Activated CD8-positive, alpha-beta T cell treated with anti-CD3 and anti-CD28 coated beads, Interleukin-2, amount 10 ng/mL, durations not matched to agents 7 days and 5 days (primary cell): ENCODE measurements around the gene NCMAP. TPM values are rescaled to one million over a fixed set of nuclear protein-coding genes. Genes with fewer than 3 reads are reported as not detected.

Experiments
- ATAC-seq: fragments of 150-1000 bp; cut with Tn5 transposase; one replicate; pipeline ENCODE4 v1.10.0; 2021; ENCODE audit warnings: moderate library complexity
- CTCF ChIA-PET: fragments of 350-600 bp; sonication (Branson Sonifier 250); formaldehyde crosslinking; loops from one replicate; lab custom pipeline; 2021; ENCODE audit warnings: antibody characterized with exemption; lab: Charles Lee
- POLR2A ChIA-PET: fragments of 350-600 bp; sonication (Branson Sonifier 250); formaldehyde crosslinking; loops from one replicate; lab custom pipeline; 2021; ENCODE audit warnings: antibody characterized with exemption; lab: Charles Lee
- DNase-seq: peaks from one replicate; pipeline ENCODE4 v3.0.0-alpha.2; 2020
- H3K27ac Mint-ChIP-seq: one replicate; pipeline ENCODE4 v1.8.0; 2021; ENCODE audit warnings: mild to moderate bottlenecking, mixed read lengths
- H3K27me3 Mint-ChIP-seq: one replicate; pipeline ENCODE4 v1.8.0; 2021; ENCODE audit warnings: low read depth, mixed read lengths
- H3K36me3 Mint-ChIP-seq: one replicate; pipeline ENCODE4 v1.8.0; 2021; ENCODE audit warnings: low read depth, mixed read lengths
- H3K4me1 Mint-ChIP-seq: one replicate; pipeline ENCODE4 v1.8.0; 2021; ENCODE audit warnings: low read depth, mixed read lengths
- H3K4me3 Mint-ChIP-seq: one replicate; pipeline ENCODE4 v1.8.0; 2021; ENCODE audit warnings: mild to moderate bottlenecking, mixed read lengths
- H3K9me3 Mint-ChIP-seq: one replicate; pipeline ENCODE4 v1.8.0; 2022; ENCODE audit warnings: mixed read lengths; ENCODE audit not compliant: insufficient read depth
- total RNA-seq, 2 experiments: library from RNA; stranded (reverse); gene quantifications; one replicate each; pipeline ENCODE4 v1.2.3, GENCODE V29; 2021

Gene NCMAP
- total RNA-seq, 2 experiments from 2014 or later: 0.05 TPM; not detected in 1

GRCh38 chr1:24557220-24557619 is 1.3 kb downstream of the NCMAP start:
- ChIA-PET POLR2A (no interaction called here), CTCF (interaction anchor here (1.2 to 1.8 kb wide), 3 partner anchors 30 to 142 kb away, joined by 3 to 17 read pairs (median 6); partner anchors contain the start of gene NIPAL3)
- Mint-ChIP-seq H3K4me1 (peaks cover 15% of the 10 kb centered on the region), H3K27me3 (peaks cover 41% of the 10 kb centered on the region), H3K36me3 (no peaks in the 10 kb centered on the region), H3K4me3 (no peak overlapping the region), H3K9me3 (no peaks in the 10 kb centered on the region), H3K27ac (no peak overlapping the region)
- ATAC-seq: no peak
- DNase-seq: no peak

- Mint-ChIP-seq H3K36me3 (no peaks in the 10 kb centered on the region), H3K9me3 (no peaks in the 10 kb centered on the region), H3K4me1 (peaks cover 15% of the 10 kb centered on the region), H3K27ac (no peak overlapping the region), H3K4me3 (no peak overlapping the region), H3K27me3 (peaks cover 42% of the 10 kb centered on the region)
- DNase-seq (no peak), ATAC-seq (peak; percentile 43)
- CTCF ChIA-PET: interaction anchor here (0.8 to 1.8 kb wide), 8 partner anchors 9 to 142 kb away, joined by 3 to 17 read pairs (median 4); partner anchors contain the start of gene NIPAL3
- POLR2A ChIA-PET: interaction anchor here (0.8 kb wide), 1 partner anchor 22 kb away, joined by 4 read pairs; no protein-coding TSS in a partner anchor
Measured at GRCh38 chr1:24557711-24558131, 1.8 kb downstream of the NCMAP start.

GRCh38 chr1:24558455-24558854 is 2.6 kb downstream of the NCMAP start:
- Mint-ChIP-seq H3K36me3 (no peaks in the 10 kb centered on the region), H3K27ac (no peak overlapping the region), H3K4me3 (no peak overlapping the region), H3K4me1 (peaks cover 15% of the 10 kb centered on the region), H3K27me3 (peaks cover 43% of the 10 kb centered on the region), H3K9me3 (no peaks in the 10 kb centered on the region)
- CTCF ChIA-PET: interaction anchor here (0.8 to 1.8 kb wide), 7 partner anchors 10 to 143 kb away, joined by 3 to 17 read pairs (median 4); partner anchors contain the start of gene NIPAL3
- ATAC-seq: no peak
- DNase-seq: no peak
- POLR2A ChIA-PET: interaction anchor here (0.8 kb wide), 1 partner anchor 23 kb away, joined by 4 read pairs; no protein-coding TSS in a partner anchor

- H3K4me1 Mint-ChIP-seq: peaks cover 15% of the 10 kb centered on the region
- no peaks in the 10 kb centered on the region for H3K9me3 Mint-ChIP-seq
- no peak overlapping the region for H3K4me3 Mint-ChIP-seq
- no peak overlapping the region for H3K27ac Mint-ChIP-seq
- DNase-seq: no peak
- CTCF ChIA-PET: no interaction called here
- ATAC-seq: no peak
- no peaks in the 10 kb centered on the region for H3K36me3 Mint-ChIP-seq
- H3K27me3 Mint-ChIP-seq: peaks cover 39% of the 10 kb centered on the region
- POLR2A ChIA-PET: interaction anchor here (0.8 kb wide), 1 partner anchor 24 kb away, joined by 4 read pairs; no protein-coding TSS in a partner anchor
Measured at GRCh38 chr1:24558902-24559791, 3.3 kb downstream of the NCMAP start.

GRCh38 chr1:24560361-24560760 is 4.5 kb downstream of the NCMAP start:
- ATAC-seq (no peak), DNase-seq (no peak)
- no peaks in the 10 kb centered on the region for H3K9me3 Mint-ChIP-seq
- H3K27ac Mint-ChIP-seq: no peak overlapping the region
- ChIA-PET CTCF (no interaction called here), POLR2A (no interaction called here)
- H3K36me3 Mint-ChIP-seq: no peaks in the 10 kb centered on the region
- H3K27me3 Mint-ChIP-seq: peaks cover 34% of the 10 kb centered on the region
- peaks cover 14% of the 10 kb centered on the region for H3K4me1 Mint-ChIP-seq
- H3K4me3 Mint-ChIP-seq: no peak overlapping the region

- ChIA-PET CTCF (interaction anchor here (0.7 to 3.7 kb wide), 3 partner anchors 21 to 412 kb away, joined by 3 to 17 read pairs (median 7); no protein-coding TSS in a partner anchor), POLR2A (no interaction called here)
- H3K4me1 Mint-ChIP-seq: peaks cover 10% of the 10 kb centered on the region
- H3K27ac Mint-ChIP-seq: no peak overlapping the region
- ATAC-seq (no peak), DNase-seq (no peak)
- no peaks in the 10 kb centered on the region for H3K36me3 Mint-ChIP-seq
- H3K9me3 Mint-ChIP-seq: no peaks in the 10 kb centered on the region
- H3K27me3 Mint-ChIP-seq: peaks cover 21% of the 10 kb centered on the region
- H3K4me3 Mint-ChIP-seq: no peak overlapping the region
Measured at GRCh38 chr1:24562625-24563024, 6.7 kb downstream of the NCMAP start.

- Mint-ChIP-seq H3K27ac (no peak overlapping the region), H3K27me3 (peaks cover 18% of the 10 kb centered on the region), H3K4me3 (no peak overlapping the region), H3K4me1 (peaks cover 6% of the 10 kb centered on the region), H3K36me3 (no peaks in the 10 kb centered on the region), H3K9me3 (no peaks in the 10 kb centered on the region)
- no peak for ATAC-seq
- ChIA-PET CTCF (interaction anchor here (0.7 to 3.7 kb wide), 3 partner anchors 23 to 26 kb away, joined by 3 to 17 read pairs (median 3); no protein-coding TSS in a partner anchor), POLR2A (no interaction called here)
- no peak for DNase-seq
Measured at GRCh38 chr1:24564695-24565094, 8.8 kb downstream of the NCMAP start.

- DNase-seq: no peak
- H3K36me3 Mint-ChIP-seq: no peaks in the 10 kb centered on the region
- H3K4me3 Mint-ChIP-seq: no peak overlapping the region
- H3K27ac Mint-ChIP-seq: no peak overlapping the region
- ATAC-seq: no peak
- peaks cover 15% of the 10 kb centered on the region for H3K27me3 Mint-ChIP-seq
- H3K4me1 Mint-ChIP-seq: peaks cover 6% of the 10 kb centered on the region
- CTCF ChIA-PET: interaction anchor here (1.0 kb wide), 1 partner anchor 21 kb away, joined by 3 read pairs; no protein-coding TSS in a partner anchor
- H3K9me3 Mint-ChIP-seq: no peaks in the 10 kb centered on the region
- POLR2A ChIA-PET: no interaction called here
Measured at GRCh38 chr1:24566236-24566867, 10.5 kb downstream of the NCMAP start.

GRCh38 chr1:24567792-24568388 is 12.0 kb downstream of the NCMAP start:
- POLR2A ChIA-PET: no interaction called here
- no peak overlapping the region for H3K27ac Mint-ChIP-seq
- no peak for DNase-seq

GRCh38 chr1:24568475-24568874 is 12.6 kb downstream of the NCMAP start:
- POLR2A ChIA-PET: interaction anchor here (0.6 kb wide), 1 partner anchor 425 kb away, joined by 3 read pairs; the partner anchor contains the start of gene IL22RA1
- Mint-ChIP-seq H3K27me3 (peaks cover 5% of the 10 kb centered on the region), H3K4me3 (no peak overlapping the region), H3K9me3 (no peaks in the 10 kb centered on the region), H3K27ac (no peak overlapping the region), H3K4me1 (peaks cover 19% of the 10 kb centered on the region), H3K36me3 (no peaks in the 10 kb centered on the region)
- DNase-seq (no peak), ATAC-seq (no peak)
- CTCF ChIA-PET: interaction anchor here (1.1 to 3.3 kb wide), 2 partner anchors 17 to 19 kb away, joined by 3 to 10 read pairs; no protein-coding TSS in a partner anchor

More at GRCh38 chr1:24567792-24568388, 12.0 kb downstream of the NCMAP start:
- CTCF ChIA-PET: interaction anchor here (1.1 to 3.3 kb wide), 2 partner anchors 18 to 19 kb away, joined by 3 to 10 read pairs; no protein-coding TSS in a partner anchor
- Mint-ChIP-seq H3K27me3 (peaks cover 8% of the 10 kb centered on the region), H3K4me3 (no peak overlapping the region), H3K9me3 (no peaks in the 10 kb centered on the region), H3K36me3 (no peaks in the 10 kb centered on the region), H3K4me1 (peaks cover 17% of the 10 kb centered on the region)
- no peak for ATAC-seq
